HG03045 (cell line): ENCODE measurements around the gene PTPRG.

Experiments used
- ATAC-seq: cut with Tn5 transposase; IDR thresholded peaks from one replicate; pipeline ENCODE4 v1.9.1; 2021; ENCODE audit warnings: mild to moderate bottlenecking, moderate library complexity; ENCODE audit not compliant: unreplicated experiment

Gene PTPRG

DNA sequence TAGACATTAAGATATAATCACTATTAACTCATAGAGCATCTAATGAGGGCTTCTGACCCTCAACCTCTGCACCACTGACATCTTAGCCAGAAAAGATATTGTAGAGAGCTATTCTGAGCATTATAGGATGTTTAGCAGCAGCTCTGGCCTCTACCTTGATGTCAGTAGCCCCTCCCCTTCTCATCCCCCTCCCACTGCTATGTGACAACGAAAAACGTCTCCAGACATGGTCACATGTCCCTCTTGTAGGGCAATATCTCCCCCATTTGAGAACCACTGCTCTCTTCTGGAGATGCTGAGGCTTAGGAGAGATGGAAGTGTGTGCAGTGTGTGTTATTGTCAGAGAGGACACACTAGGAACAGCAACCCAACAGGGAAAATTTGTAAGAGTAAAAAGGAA lies 569.7 kb downstream of the PTPRG start:
- no peak for ATAC-seq

DNA sequence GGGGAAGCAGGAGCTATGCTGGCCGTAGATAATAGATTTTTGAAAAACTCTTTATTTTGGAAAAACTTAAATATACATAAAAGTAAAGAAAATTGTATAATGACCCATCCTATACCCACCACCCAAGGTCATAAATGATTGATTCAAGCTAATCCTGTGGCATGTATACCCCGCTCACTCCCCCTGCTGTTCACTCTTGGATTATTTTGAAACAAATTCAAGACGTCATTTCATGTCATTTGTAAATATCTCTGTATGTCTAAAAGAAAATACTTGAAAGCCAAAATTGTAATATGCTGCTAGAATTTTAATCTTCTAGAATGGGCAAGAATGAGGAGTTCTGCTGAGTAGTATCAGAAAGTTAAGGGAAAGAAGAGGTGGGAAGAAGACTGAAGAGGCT lies 570.2 kb downstream of the PTPRG start:
- ATAC-seq = no peak

GRCh38 chr3:62132027-62132602 lies 570.7 kb downstream of the PTPRG start:
- no peak for ATAC-seq

DNA sequence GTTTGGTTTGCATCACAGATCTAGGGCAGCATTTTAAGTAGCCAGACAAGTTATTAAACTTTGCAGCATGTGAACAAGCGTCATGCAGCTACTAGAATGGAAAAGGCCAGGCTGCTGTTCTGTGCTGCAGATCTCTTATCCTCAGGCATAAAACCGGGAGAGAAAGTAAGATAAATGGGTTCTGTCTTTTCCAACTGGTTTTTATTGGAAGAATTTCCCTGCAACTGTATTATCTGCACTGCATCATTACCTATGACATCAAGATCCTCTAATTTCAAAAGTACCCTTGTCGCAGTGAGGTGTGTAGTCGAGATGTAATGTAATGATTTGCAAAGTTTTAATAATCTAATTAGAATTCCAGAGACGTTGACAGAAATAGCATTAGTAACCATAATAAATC lies 571.6 kb downstream of the PTPRG start:
- no peak for ATAC-seq

DNA sequence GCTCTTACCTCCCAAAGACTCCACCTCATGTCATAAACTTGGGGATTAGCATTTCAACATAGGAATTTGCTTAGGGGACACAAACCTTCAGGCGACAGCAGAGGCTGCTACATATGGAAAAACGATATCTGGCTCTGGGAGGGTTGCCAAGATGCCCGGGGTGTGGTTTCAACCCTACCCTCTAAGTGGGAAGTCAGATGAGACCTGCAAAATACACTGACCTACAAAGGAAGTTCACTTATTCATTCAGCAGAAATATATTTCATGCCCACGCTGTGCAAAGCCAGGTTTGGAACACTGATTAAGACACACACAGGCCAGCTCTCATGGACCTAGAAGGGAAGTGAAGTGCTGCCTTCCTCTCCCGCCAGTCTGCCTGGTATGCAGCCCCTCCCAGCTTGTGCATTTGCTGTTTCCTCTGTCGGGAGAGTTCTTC lies 572.7 kb downstream of the PTPRG start:
- no peak for ATAC-seq

DNA sequence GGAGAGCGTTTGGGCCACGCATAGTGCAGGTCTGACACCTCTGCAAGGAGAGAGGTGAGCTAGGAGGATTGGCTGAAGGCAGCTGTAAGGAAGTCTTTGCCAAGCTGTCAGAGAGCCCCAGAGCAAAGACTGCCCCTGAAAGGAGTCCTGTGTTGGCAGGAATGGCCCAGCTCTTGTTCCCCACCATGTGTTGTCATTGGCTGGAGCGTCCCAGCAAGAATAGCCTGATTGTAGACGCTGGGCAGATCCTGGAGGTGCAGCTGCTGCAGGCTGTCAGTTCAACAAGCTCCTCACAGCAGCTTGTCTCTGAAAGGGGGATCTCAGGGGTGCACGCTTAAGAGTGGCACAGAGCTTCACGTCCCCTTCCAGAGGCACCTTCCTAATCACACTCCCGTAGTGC lies 574.4 kb downstream of the PTPRG start:
- no peak for ATAC-seq

DNA sequence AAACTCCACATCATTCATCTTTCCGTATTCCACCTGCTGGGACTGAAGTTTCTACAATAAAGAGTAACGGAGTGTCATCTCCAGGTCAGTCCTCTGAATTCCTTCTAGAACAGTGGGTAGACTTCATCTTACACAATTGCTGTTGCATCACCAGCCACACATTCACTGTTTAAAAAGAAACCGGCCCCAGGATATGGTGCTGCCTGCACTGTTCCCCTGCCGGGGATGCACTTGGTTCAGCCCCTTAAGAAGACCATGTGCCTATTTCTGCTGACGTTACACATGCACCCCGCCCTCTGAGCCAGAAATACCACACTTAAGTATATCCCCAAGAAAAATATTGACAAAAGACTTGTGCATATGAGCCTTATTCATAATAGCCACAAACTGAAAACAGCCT lies 578.6 kb downstream of the PTPRG start:
- no peak for ATAC-seq

DNA sequence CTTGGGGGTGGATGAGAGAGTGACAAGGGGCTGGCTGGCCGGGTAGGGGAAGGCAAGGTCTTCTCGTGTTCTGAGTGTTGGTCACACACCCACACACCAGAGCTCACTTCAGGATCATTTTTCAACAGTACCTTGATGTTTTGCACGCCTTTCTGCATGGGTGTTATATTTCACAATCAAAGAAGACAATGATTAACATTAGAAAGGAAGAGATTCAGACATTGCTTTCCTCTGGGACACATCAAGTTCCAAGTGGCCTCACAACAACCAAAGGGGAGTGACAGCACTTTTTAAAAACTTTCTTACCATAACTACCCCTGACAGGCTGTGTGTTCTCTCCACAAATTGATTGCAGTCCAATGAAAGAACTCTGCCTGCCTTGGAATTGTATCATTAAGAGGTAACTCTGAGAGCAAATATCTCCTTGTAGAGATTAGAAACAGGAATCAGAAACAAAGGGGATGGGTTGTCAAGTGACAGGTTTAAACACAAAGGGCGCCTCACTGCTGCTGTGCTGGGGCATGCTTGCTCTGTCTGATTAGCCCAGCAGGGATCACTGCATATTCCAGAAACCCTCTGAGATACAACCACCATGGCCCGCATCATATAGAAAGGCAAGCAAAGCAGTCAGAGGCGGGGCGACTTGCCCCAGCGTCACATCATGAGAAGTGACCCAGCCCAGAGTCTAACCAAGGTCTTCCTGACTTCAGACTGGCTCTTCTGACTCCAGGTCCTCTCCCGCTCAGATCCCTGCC lies 581.1 kb downstream of the PTPRG start:
- ATAC-seq = no peak

GRCh38 chr3:62143843-62144450 lies 582.6 kb downstream of the PTPRG start:
- no peak for ATAC-seq

- ATAC-seq = no peak
These were observed 583.1 kb downstream of the PTPRG start for GRCh38 chr3:62144482-62144881.

DNA sequence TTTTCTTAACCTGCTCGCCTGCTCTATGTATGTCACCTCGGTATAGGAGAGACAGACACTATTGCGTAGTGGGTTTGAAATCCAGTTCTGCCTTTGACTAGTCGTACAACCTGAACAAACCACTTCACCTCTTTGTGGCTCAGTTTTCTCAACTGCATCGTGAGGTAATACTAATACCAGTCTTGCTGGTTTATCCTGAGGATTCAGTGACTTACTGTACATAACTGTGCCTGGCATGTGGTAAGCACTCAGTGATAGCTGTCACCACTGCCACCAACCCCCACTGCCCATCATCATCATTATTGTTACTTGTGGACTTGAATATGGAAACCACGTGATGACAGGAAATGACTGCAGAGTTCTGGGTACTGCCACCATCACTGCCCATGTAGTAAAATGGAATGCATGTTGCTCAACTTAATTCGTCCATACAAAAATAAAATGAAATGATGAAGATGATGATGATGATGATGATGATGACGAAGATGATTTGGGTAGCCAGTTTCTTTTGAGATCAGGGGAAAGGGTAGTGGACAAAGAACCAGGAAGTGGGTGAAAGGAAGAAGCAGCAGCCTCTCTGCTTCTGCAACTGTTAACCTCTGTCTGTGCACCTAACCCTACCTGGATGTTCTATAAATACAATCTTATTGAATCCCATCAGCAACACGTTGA lies 583.9 kb downstream of the PTPRG start:
- ATAC-seq = no peak

DNA sequence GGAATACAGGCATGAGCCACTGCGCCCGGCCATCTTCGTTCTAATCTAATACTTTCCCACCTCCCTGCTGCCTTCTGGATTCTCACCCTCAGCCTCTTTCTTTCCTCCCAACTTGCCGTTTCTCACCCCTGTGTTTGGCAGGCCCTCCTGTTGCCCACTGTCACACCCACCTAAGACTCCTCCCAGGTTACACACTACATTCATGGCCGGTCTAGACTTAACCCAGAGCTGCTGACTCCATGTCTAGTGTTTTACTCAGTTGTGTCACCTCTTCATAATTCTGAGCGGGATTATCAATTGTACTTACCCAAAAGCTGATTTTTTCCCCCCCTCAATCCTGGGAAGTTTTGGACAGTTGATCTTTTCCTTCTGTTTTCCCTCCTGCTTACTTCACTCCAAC lies 588.2 kb downstream of the PTPRG start:
- no peak for ATAC-seq

DNA sequence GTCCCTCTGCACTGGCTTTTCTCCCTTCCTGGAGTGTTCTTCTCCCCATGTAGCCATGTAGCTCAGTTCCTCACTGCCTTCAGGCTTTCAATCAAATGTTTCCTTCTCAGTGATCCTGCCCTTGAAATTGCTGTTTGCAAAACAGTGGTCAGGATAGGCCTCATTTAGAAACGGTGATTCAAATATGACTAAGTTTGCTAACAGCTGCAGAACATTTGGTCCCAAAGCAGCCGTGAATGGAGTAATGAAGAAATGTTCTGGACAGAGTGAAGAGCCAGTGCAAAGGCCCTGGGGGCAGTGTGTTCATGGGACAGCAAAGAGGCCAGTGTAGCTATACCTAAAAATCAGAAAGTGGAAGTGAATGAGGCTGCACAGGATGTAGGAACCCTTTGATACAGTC lies 588.6 kb downstream of the PTPRG start:
- ATAC-seq = no peak

DNA sequence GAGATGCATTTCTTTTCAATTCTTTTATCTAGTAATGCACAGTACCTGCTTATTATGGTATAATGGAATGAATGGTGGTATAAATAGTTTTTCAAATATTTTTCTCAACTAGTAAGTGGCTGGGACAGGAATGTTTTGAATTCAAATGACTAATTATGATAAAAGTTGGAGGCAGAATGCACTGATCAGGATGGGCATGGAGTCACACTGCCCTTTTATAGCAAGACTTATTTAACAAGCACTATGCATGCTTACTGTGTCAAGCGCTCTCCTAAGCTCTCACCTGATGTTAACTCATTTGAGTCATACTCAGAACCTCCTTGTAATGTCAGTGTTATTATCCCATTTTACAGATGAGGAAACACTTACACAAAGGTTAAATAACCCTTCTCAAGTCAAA lies 590.2 kb downstream of the PTPRG start:
- ATAC-seq = no peak

DNA sequence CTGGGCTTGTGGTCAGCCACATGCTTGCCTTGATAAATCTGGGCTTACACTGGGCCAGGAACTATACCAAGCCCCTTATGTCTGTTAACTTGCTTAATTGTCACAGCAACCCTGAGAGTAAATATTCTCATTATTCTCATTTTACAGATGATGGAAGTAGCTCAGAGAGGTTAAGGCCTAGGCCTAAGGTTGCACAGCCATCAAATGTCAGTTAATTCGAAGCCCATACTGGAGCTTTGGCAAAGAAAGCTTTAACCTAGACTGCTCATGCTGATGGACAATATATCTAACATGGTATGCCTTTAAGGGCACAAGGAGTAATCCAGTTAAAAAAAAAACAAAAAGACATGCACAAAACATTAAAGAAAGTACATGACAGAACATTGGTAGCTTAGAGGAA lies 591.9 kb downstream of the PTPRG start:
- no peak for ATAC-seq

DNA sequence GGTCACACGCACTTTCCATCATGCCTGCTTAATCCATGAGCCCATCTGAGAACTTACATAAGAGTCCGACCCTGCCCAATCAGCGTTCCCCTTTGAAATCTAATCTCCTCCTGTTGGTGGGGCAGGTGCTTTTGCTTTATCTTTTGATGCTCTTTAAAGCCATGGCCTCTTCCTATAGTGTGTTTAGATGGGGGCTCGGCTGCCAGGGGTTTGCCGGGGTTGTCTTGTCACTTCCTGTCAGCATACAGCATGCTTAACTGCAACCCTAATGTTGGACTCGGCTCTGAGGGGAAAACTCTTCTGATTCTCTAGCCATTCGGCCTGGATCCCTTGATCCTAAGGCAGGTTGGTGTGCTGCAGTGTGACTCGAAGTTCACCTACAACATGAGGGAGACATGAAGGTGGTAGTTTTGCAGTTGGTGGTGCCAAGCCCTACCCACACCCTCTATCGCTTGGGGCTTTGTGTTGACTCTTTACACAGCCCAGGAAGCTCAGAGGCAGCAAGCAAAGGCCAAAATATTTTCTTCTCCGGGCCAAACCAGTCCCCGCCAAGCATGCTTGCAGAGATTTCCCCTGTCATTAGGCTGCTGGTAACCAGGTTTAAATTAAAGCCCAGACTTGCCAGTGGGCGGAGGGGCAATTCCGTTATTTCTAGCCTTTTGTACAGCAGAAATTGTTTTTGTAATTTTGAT lies 593.2 kb downstream of the PTPRG start:
- no peak for ATAC-seq

- ATAC-seq = no peak
These were observed 597.8 kb downstream of the PTPRG start for GRCh38 chr3:62159056-62159708.

- no peak for ATAC-seq
These were observed 598.3 kb downstream of the PTPRG start for GRCh38 chr3:62159709-62160092.

GRCh38 chr3:62161371-62161770 lies 600.0 kb downstream of the PTPRG start:
- ATAC-seq = no peak

DNA sequence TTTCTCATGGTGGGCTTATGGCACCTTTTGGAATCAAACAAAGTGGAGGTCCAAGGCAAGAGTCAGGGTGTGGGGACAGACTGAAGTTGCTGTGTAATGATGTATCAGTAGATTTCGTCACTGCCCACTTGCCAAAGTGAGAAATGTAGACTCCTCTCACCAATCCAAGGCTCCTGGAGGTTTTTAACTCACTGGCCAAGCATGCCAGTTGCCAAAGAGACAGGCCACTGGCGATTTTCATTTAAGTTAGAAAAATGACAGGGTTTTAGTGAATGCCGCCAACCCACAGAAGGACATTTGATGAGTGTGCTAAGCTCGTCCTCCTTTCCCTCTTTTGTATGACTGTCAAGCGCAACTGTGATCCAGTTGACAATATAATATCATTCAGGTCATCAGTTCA lies 602.8 kb downstream of the PTPRG start:
- ATAC-seq = no peak

DNA sequence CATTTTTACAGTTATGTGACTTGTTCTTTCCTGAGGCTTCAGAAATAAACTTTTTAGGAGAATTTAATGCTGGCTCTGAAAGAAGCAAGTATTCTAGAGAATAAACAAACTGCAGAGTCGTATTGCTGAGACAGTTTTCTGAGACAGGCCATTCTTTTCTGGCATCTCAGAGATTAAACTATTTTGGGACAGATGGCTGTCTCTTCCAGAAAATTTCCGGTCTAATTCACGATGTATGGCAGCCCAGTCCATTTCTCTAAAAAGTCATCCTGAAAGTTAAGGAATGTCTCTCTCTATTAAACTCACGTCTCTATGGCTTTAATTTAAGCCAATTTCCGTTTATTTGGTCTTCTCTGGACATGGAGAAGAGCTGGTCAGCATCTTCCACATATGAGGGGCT lies 603.4 kb downstream of the PTPRG start:
- no peak for ATAC-seq
